ENCODE results near the gene CLN5.
"Not testable (repeated sequence)": the region's sequence is repeated elsewhere in the genome, so short reads cannot be mapped to it uniquely, and the experiment has no call there.

CLN5 gene

DNA sequence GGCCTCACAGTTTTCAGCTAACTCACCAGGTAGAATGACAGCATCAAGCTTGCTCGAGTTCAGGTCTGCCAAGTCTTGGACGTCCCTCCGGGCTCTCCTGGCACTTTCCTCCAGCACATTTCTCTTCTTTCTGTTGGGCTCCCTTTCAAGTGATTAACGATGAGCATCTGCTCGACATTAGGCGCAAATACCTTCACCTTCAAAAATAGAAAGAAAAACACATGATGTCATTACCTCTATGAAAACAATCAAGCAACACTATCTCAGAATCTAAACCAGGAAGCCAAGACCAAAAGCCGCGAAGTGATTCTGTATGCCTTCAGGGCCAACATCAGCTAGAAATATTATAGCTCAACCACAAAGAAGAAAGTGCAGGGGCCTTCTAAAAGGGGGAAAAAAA lies 15.4 kb upstream of the CLN5 start:
- DNase-seq: no peak

DNA sequence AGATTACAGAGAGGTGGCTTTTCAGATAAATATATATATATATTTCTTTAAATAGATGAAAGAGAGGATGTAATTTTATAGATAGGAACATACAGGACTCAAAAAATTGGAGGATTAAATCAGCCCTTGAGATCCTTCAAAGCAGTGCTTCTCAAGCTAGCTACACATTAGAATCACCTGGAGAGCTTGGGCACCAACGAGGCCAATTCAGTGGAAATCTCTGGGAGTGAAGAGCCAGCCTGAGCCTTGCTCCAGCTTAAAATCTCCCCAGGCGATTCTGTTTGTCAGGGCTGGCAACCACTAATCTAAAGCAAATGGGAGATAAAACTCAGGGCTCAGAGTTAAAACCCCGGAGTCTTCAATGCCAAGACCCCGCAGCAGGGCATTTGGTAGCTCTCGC lies 15.0 kb upstream of the CLN5 start:
- no peak for DNase-seq

DNA sequence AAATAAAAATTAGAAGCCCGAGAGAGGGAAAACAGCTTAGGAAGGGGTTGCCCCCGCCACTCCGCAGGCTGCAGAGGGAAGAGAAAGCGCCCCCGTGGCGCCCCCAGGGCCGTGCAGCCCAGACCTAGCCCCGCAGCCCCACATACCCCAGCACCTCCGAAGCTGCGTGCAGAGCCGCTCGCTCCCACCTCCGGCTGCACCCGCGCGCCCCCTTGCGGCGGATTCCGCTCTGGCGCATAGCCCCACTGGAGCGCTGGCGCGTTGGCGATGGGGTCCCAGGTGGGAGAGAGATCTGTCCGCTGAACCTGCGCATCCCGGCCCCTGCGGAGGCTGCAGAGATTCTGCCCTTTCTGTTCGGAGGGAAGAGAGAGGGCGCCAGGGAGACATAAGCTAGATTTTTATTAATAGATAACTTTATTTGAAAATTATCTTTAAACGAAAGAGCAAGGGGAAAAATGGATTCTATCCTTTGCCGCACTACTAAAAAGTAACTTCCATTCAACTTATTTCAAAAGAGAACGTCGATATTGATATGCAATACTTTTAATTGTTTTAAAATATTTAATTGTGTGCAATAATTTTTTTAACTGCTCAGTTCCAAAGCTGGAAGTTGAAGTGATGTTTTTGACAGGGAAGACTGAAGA lies 11.7 kb upstream of the CLN5 start:
- peak; percentile 90 for DNase-seq

DNA sequence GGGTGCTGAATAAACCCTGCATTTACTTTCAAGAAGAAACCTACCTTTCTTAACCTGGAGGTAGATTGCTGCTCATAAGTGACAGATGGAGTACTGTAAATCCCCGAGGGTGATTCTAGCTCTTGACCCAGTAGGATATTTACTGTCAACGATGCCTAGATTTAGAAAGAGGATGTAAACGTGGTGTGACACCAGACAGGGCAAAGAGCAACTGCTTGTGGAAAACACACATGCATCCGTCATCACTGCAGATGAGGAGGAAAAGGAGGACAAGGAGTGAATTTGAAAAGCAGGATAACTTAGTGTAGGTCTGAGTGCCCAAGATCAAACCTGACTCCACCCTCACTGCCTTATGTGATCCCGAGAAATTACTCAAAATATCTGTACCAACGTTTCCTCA lies 9.8 kb upstream of the CLN5 start:
- DNase-seq: no peak

DNA sequence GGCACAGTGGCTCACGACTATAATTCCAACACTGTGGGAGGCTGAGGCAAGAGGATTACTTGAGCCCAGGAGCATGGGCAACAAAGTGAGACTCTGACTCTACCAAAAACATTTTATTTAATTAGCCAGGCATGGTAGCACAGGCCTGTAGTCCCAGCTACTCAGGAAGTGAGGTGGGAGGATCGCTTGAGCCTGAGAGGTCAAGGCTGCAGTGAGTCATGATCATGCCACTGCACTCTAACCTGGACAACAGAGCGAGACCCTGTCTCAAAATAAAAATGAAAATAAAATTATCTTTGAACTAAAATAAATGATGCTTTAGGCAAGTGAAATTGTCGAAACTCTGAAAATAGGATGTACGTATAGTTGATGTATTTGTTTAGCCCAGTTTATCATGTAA lies 8.2 kb upstream of the CLN5 start:
- DNase-seq: no peak

DNA sequence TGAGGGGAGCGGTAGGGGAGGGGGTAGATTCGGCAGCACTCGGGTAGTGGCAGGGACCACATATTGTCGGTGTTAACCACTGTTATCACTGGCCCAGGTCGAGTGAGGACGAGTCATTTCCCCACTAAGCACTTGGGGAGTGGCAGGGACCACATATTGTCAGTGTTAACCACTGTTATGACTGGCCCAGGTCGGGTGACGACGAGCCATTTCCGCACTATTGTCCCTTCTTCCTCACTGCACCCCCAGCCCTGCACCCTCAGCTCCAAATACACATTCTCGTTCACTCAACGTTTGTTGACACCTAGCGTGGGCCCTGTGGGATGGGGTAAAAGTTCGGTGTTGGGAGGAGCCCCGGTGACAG lies 467 bp upstream of the CLN5 start:
- peak; percentile 69 for DNase-seq

DNA sequence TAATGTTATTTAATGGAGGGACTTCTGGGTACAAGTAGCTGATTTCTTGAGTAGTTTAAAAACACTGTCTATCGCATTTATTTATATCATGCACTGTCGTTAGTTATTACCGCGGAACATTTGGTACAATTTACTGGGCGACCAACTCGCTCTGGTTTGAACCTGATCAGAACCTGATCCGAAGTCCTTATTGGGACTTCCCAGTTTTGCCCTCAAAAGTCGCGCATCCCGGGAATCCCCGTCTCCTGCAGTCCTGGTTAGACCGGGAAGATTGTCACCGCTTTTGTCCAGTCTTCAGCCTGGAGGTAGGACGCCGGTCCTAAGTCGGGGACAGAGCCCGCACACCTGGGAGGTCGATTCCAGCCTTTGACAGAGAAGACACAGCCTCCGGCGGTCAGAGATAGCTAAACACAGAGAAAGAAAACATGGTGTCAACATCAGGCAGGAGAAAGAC lies 694 bp downstream of the CLN5 start:
- peak; percentile 17 for DNase-seq

DNA sequence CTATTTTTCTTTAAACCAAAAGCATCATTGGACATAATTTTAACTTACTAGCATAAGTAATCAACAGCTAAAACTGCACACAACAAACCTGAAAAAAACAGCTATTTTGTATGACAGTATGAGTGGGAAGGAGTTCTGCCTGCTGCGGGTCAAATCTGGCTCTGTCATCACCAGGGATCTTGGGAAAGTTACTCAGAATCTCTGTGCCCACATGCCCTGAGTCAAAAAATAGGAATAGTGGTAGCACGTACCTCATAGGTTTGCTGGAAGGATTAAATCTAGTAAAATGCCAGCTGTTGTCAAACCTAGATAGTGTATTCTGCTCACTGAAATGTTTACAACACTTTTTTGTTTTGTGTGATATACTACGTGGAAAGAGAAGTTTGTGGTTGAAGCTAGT lies 1.1 kb downstream of the CLN5 start:
- no peak for DNase-seq

DNA sequence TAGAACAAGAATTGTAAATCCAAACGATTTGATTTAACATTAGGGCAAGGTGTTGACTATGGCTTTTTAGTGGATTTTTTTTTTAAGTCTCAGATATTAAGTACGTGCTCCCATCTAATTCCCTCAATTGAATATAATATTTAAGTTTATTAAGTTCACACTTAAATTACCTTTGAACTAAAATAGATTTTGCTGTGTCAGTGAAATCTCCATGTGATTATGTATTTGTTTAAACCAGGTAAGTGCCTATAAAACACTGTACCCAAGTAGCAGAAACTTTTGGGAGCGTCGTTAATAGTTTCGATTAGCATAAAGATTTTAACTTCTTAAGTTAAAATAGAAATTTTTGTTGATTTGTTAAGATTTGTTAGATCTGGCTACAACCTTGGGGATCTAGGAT lies 1.6 kb downstream of the CLN5 start:
- DNase-seq: no peak

DNA sequence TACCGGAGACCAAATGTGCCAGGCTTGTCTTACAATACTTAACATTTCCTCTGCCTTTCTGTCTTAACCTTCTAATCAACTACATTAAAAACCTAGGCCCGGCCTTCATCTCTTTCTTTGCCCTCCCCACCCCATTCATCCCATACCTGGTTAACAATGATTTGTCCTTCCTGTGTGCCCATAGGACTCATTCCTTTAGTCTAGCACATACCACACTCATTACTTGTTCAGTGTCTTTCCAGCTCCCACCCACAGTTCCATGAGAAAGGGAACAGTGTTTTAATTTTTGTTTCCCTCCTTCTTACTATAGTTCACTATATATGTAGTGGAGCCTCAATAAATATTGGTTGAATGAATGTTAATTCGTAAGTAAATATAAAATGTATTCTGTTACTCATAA lies 2.4 kb downstream of the CLN5 start:
- no peak for DNase-seq

DNA sequence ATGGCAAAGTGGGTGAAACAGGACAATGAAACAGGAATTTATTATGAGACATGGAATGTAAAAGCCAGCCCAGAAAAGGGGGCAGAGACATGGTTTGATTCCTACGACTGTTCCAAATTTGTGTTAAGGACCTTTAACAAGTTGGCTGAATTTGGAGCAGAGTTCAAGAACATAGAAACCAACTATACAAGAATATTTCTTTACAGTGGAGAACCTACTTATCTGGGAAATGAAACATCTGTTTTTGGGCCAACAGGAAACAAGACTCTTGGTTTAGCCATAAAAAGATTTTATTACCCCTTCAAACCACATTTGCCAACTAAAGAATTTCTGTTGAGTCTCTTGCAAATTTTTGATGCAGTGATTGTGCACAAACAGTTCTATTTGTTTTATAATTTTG lies 8.6 kb downstream of the CLN5 start:
- DNase-seq: no peak

DNA sequence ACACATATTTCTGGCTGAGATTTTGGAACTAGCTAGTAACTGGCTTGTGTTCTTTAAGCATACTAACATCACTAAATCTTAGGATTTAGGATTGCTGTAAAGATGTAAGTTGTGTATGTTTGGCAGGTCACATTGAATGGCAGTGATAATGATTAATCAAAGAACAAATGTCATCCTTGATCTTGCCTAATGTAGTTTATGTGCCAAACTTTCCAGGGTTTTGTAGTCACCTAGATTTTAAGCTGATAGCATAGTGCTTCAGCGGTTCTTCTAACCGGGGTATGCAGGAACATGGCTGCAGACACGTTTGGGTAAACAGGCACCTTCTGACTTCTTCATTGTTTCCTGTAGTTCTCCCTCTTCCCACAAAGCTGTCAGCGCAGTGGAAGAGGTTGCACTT lies 9.7 kb downstream of the CLN5 start:
- DNase-seq: no peak

DNA sequence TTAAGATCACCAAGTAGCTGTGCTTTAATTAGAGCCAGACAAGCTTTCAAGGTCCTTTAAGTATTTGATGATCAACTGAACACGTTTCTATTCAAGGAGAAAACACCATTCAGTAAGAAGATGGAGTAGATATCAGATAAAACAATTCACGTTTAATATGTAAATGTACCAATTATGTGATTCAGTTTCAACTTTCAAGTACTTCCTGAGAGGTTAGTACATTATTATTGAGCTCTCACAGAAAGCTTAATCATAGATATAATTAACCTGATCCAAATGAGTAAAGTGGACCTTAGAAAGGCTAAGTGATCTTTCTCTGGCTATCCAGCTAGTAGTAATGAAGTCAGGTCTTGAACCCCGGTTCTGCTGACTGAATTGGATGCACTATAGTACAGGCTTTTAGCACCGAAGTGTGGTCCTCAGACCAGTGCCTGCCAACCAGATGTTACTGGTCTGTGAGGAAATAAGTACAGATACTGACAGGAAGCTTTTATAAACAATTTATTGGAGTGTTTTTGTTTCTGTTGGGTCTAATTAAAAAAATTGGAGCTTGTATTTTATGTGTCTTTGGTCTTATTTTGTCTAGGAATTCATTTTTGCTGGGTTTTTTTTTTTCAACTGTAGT lies 10.2 kb downstream of the CLN5 start:
- DNase-seq: no peak

DNA sequence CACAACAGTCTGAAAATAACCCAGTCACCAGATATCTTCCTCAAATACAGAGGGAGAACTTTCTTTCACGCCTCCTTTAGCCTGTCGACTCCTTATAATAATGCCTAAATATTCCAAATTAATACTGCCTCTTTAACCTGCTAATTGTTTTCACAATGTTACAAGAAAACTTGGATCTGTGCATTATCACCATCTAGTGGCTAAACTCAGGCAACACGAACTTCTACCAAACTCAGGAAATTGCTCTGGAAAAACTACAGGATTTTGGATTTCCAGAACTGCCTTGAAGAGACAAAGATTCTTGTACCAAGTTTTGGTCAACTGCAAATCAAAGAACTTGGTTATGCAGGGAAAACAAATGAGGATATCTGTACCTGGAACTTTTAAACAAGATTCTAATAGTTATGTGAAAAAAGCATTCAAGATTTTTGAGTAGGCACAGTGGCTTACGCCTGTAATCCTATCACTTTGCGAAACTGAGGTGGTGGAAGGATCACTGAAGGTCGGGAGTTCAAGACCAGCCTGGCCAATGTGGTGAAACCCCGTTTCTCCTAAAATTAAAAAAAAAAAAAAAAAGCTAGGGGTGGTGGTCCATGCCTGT lies 10.8 kb downstream of the CLN5 start:
- DNase-seq: no peak

DNA sequence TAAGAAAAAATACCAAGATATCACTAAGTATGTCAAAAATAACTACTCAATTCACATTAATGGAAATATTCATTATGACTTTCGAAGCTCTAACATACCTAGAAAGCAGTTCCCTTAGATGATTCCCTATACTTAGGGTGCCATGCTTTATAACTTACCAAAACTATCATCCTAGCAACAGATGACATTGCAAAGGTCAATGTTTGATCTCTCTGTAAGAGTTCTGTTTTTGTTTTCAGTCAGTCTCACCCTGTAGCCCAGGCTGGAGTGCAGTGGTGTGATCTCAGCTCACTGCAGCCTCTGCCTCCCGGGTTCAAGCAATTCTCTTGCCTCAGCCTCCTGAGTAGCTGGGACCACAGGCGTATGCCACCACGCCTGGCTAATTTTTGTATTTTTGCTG lies 16.5 kb downstream of the CLN5 start:
- DNase-seq: not testable (repeated sequence)

DNA sequence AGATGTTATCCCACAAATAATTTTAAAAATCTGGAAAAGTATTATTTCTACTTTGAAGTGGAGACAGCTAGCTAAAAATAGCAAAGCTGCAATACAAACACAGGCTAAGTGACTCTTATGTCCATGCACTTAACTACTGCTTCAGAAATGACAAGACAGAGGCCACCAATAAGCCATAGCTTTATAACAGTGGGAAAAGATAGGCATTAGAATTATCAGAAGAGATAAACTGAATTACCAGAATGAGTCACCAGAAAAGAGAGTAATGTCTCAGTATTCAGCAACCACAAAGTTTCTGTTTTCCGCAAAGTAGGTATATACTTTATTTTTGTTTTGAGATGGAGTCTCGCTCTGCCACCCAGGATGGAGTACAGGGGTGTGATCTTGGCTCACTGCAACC lies 17.1 kb downstream of the CLN5 start:
- DNase-seq: no peak

DNA sequence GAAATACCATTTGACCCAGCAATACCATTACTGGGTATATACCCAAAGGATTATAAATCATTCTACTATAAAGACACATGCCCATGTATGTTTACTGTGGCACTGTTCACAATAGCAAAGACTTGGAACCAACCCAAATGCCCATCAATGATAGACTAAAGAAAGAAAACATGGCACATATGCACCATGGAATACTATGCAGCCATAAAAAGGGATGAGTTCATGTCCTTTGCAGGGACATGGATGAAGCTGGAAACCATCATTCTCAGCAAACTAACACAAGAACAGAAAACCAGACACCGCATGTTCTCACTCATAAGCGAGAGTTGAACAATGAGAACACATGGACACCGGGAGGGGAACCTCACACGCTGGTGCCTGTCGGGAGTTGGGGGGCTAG lies 17.8 kb downstream of the CLN5 start:
- not testable (repeated sequence) for DNase-seq

DNA sequence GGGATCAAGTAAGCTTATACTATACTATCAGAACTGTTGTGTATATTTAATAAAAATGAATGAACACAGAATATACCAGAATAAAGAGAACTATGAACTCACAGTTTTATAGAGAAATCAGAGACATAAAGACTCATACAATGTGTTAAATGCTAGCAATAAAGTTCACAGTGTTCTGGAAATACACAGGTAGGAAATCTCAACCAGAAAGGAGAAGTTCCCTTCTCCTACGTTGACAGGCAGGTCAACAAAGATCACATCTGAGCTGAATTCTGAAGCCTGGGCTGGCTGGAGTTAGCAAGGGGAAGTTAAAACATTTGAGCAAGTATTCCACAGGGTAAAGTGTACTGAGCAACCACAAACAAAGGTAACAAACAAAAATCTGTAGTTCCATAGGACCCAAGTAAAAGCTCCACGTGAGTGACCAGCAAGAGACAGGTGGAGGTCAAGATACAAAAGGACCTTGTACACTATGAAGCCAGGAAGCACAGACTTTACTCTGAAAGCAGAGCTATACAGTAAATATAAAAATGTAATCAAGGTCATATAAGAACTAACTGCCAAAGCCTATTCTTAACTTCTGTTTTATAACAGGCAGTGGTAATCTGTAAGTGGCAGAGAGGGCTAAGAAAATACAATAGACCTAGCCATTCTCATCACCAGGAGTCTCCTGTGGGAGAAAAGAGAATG lies 22.1 kb downstream of the CLN5 start:
- no peak for DNase-seq

DNA sequence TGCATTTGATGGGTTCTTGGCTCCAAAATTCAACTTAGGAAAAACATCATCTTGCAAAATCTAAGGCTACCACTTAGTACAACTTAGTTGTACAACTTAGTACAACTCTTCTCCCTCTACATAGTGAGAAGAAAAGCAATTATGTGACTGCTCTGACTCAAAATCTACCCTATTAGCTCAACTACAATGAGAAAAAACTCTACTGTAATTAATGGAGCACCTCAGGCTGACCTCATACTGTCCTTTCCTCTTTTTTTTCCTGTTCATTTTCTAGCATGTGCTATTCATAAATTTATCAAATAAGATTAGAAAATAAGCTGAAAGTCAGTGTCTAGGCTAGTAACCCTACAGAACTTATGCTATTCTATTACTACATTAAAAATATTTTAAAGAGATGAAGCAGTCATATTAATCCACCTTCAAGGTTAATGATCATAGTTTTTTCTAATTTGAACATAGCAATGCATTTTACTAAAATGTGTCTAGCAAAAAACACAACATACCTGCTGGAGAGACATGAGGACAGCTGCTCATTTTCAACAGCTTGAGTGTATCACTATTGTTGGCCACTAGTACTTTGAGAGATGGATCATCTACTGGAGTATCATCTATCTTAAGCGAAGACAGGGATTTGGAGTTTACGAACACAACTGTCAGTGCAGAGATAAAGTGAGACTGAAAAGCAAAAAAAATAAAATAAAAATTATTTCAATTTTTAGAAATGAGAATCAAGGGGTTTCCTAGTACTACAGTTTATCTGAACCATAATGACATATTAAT lies 23.2 kb downstream of the CLN5 start:
- no peak for DNase-seq

DNA sequence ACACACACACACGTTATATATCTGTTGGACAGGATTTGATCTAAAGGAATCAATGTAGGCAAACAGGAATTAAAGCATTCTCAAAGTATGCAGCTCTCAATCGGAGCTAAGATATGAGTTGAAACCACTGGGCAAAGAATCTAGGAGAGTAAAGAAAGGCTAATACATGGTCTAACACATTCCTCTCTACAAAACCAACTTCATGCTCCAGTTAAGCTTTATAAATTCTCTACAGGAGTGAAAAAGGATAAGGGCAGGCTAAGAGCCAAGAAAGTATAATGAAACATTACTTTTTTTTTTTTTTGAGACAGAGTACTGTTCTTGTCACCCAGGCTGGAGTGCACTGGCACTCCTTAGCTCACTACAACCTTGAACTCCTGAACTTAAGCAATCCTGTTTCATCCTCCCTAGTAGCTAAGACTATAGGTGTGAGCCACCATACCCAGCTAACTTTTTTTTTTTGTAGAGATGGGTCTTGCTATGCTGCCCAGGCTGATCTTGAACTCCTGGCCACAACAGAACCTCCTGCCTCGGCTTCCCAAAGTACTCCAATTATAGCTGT lies 24.5 kb downstream of the CLN5 start:
- no peak for DNase-seq

DNA sequence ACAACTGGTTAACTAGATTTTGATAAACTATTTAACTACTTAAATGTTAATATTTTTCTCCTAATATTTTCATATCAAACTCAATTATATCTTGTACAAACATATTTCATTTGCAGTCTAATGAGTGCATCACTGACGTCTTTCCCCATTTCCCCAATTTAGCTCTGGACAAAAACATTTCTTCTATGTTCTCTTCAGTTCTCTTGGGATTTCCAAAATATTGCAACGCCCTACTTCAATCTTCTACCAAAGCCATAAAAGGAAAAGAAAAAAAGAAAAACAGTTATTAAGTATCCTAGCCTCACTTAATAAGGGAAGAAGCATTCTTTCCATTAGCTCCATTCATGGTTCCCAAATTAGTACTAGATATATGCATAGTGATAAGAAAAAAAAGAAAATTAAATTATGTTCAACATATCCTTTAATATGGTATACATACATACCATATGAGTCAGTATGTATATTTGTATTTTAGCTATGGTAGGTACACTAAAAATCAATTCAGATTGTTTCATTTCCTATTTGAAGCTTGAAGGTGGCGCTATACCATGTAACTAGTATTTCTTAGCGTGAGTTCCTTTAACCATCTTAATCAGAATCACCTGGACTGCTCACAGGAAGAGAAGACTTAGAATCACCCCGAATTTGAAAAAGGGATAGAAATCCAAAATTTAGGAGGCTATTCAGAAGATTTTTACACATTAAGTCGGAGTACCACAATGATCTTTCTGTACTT lies 25.2 kb downstream of the CLN5 start:
- no peak for DNase-seq

DNA sequence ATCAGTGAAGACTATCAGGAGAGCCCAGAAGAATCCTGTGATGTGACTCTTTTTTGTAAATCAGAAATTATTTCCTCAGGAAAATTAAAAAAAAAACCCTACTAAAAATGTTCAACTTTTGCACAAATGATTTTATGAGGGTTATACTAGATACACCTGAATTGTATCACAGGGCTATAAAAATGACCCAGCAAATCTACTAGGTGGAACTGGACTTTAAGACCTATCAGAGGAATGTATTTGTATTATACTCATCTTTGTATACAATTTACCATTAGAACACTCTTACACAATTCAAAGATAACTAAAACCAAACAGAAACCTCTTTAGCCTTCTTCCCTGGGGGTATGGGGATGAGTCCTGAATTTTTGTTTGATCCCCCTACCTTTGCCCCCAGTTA lies 27.9 kb downstream of the CLN5 start:
- DNase-seq: no peak

Measured in activated CD8-positive, alpha-beta memory T cell treated with anti-CD3 and anti-CD28 coated beads, Interleukin-2, amount 50 U/mL, for 4 hours (primary cell).